Activated CD4-positive, CD25-positive, alpha-beta regulatory T cell treated with anti-CD3 and anti-CD28 coated beads, Interleukin-2, amount 50 U/mL, for 24 hours (primary cell): ENCODE measurements around the gene HMG20A.

Source experiments
- ATAC-seq, 2 donors: fragments of 150-1000 bp; cut with Tn5 transposase; one replicate each; pipeline ENCODE4 v1.10.0; 2021; ENCODE audit warnings: mild to moderate bottlenecking in 1 of 2, moderate library complexity in 1 of 2

HMG20A gene

DNA sequence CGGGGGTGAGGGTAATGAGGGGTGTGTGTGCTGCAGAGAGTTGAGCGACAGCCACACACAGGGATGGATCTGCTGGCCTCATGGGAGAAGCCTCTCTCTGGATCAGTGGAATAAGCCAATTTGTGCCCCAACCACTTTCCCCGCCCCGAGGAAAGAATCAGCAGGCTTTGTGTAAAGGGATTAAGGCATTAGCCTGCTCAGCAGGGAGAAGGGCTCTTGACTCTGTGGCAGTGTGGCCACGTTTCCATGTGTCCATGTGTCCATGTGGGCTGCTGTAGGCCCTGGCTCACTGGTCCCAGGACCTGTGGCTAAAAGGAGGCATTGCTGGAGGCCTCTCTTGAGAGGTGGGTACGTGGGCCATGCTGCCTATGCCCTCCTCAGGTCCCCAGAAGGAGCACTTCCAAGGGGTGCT is 104.7 kb downstream of the HMG20A start:
- ATAC-seq = no peak

DNA sequence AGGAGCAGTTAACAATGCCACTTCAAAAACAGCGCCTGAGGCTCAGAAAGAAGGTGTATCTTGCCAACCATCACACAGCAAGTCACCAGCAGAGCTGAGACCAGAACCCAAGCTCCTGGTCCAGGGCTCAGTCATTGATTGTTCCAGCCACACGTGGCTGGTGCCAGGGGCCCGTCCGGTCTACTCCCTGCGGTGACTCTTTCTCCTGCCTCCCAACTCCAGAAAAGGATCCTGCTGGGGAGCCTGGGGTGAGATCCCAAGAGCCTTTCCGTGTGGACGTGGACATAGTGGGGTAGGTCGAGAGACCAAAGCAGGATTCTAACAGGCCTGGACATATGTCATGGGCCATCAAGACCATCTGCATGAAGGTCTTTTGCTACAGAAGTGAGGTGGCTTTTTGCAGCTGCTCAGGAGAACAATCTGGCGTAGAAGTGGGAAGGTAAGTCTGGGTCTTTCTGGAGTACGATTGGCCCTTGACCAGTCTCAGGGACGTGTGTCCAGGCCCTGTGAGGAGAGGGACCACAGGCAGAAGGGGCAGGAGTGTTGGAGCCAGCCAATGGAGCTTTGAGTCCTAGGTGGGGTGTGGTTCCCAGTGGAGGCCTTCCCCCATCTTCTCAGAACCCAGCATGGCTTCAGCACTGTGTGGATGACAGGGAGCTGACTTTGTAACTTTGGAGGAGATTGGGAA is 105.4 kb downstream of the HMG20A start:
- no peak for ATAC-seq

DNA sequence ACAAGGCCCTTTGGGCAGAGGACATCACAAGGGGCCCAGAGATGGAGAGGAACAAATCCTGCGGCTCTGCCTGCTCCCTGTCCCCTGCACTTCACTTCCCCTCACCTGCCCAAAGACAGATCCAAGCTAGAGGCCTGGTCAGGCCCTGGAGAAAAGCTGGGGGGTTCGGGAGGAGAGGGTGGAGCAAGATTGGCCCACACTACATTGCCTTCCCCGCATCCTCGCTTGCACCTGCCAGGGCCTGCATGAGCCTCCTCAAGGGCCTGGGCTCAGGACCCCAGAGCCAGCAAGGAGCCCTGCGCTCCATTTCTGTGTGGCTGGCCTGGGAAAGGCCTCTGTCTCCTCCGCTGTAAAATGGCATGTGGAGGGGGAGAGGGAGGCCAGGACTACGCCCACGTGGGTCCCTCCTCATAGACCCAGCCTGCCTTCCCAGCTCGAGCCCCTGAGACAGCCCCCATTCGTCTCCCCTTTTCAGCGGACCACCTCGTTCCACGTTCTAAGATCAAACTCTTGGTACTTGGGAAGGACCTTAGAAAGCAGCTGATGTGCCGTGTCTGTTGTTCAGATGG is 106.0 kb downstream of the HMG20A start:
- no peak for ATAC-seq

DNA sequence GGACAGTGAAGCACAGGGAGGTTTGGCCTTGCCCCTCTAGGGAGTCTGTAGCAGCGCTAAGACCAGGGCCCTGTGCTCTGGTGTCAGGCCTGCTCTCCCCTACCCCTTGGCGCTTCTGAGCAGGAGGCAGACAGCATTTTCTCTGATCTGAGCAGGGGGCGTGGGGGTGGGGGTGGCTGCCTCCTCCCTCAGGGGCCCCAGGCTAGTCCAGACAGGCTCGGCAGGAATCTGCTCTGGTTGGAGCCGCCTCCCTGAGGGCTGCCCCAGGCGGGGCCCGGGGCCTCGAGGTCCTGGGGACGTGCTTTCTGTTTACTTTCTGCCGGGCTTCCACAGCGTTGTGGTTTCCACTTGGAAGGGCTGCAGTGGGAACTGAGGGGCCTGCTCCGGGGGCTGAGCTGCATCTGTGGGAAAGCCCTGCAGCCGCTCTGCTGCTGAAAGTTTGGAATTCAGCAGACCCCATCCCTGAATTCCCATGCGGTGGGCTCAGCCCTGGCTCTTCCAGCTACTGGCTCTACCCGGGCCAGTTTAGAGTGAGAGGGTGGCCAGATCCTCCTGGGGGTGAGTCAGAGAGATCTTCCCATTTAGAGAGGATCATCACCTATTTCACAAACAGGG is 106.6 kb downstream of the HMG20A start:
- ATAC-seq = no peak

DNA sequence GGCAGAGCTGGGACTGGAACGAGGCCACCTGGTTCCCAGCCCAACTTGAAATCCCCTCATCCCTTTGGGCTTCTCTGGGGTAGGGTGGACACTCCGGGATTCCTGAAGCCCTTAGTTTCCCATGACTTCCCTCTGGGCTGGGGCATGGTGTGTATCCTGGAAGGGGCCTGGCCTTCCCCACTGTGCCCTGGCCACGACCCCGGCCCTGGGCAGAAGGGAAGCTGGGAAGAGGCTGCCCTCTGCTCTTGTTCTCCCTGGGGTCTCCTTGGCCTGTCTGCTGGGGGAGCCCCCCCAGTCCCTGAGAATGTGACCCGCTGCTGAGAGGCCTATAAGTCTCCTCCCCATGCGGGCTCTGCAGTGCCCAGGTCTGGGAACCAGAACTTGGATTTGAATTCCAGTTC is 107.1 kb downstream of the HMG20A start:
- no peak for ATAC-seq

DNA sequence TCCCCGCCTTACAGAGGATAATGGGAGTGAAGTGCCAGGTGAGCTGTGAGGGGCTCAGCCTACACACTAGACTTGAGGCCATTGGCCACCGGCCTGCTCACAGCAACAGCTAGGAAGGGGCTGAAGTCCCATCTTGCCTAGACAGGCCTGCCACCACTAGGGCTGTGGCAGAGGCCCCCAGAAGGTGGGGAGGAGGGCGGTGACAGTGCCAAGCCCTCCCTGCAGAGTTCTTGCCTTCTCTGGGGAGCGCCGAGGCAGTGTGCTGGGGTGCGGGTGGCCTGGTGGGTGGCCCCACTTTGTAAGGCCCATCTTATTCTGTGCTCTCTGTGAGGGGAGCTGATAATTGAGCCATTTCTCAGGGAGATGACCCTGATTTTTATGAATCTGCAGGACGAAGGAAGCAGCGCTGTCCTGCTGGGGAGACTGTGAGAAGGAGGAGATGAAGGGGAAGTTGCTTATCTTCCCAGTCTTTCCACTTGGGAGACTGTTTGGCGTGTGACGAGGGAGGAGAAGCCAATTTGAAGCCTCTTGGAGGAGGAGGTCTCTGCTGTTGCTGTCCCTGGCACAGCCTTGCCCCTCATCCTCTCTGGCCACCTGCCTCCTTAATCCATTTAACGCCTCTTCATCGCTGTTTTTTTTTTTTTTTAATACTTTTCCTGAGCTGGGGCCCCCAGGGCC is 107.7 kb downstream of the HMG20A start:
- no peak for ATAC-seq

DNA sequence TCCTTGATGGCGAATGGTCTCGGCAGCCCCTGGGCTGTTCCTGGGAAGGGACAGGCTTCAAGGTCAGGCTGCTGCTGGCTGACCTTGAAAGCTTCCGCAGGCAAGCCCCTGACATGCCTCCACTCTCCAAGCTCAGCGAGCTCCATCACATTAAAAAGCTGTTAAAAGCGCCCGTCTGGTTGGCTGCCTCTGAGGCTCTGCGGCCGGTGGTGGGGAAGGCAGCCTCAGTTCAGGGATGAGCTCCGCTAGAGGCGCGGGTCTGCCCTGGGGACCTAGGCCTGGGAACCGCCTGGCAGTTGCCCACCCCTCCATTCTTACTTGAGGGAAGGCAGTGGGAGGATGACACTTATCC is 108.3 kb downstream of the HMG20A start:
- ATAC-seq = no peak

DNA sequence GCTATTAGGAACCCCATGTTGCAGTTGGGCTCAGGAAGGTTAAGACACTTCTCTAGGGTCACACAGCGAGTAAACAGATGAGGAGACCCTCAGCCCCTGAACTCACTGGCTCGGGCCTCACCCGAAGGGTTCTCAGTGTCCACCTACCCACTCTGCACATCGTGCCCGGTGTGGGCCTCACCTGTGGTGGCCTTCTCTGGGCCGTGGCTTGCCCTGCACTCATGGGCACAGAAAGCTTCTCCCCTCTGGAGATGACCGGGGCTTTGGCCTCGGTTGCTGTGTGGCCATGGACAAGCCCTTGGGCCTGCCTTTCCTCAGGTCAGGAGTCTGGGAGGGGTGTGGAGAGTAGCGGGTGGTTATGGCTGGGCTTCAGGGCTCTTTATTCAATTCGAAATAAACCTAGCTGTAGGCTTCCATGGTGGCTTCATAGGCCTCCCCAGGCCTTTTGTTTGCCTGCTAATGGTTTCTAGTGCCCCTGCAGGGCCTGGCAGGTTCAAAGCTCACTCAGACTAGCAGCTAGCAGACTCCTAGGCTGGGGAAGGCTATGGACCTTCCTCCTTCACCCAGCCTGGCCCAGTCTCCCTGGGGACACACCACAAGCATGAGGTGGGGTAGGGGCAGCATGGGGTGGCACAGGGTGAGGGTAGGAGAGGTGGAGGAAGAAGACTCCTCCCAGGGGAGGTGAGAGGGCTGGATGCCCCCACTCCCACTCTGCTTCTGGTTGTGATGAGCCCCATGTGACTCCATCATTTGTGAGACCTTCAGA is 108.9 kb downstream of the HMG20A start:
- no peak for ATAC-seq

DNA sequence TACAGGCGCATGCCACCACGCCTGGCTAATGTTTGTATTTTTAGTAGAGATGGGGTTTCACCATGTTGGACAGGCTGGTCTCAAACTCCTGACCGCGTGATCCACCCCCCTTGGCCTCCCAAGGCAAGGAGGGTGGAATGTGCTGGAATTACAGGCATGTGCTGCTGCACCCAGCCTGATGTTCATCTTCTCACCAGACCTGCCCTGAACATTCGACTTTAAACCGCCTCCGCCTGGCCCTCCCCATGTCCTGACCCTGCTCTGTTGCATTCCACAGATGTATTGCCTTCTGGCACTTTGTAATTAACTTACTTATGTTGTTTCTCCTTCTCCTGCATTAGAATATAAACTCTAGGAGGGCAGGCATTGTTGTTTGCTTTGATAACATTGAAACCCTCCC is 109.9 kb downstream of the HMG20A start:
- ATAC-seq = no peak

DNA sequence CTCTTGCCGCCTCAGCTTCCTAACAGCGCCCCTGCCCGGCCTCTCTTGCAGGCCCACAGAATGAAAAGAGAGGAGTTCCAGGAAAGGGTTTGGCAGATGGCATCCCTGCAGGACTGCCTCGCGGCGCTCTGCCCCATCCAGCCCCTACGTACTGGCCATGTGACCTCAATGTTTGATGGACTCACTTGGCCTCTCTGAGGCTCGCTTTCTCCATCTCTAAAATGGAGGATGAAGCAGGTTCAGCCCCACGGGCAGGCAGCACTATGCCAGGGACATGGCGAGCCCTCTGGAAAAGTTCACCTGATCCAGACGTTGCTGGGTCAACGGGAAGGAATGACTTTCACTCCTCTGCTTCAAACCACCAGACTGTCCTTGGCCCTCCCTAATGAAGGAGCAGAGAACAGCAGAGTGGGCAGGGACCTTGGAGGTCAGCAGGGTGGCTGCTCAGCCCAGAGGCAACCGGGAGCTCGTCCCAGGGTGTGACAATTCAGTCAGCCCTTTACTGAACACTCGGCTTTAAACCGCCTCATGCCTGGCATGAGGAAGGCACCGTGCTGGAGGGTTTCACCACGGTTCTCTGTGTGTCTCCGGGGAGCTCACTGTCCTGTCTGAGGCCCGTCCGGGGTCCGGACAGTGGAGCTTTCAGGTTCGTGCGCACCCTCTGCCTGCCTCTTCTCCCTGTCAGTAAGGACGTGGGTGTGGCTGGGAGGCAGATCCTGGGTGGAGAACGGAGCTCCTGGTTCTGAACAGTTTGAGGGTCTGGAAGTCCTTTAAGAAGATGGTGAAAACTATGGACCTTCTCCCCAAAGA is 110.7 kb downstream of the HMG20A start:
- no peak for ATAC-seq

DNA sequence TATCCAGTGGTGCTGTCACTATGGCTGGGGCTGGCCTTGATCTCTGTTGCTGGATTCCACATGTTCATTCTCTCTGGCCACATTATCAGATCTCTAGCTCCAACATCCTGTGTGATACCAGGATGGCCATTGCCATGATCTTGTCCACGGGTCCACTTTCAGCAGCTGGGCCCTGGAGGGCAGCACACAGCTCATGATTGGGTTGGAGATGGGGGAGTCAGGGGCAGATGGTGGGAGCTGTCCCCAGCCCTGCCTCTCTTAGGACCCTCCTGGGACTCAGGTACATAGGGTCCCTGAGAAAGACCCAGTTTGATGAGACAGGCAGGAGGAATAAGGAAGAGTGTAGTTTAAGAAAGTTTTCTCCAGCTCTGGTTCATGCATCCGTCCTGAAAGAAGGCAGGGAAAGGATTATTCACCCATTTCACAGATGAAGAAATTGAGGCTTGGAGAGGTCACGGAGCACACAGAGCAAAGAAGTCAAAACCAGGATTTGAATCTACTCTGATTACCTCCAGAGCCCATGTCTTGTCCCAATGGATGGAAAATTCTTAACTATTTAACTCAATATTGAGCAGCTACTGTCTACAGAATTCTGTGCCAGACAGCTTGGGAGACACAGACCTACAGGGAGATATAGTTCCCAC is 111.5 kb downstream of the HMG20A start:
- no peak for ATAC-seq

DNA sequence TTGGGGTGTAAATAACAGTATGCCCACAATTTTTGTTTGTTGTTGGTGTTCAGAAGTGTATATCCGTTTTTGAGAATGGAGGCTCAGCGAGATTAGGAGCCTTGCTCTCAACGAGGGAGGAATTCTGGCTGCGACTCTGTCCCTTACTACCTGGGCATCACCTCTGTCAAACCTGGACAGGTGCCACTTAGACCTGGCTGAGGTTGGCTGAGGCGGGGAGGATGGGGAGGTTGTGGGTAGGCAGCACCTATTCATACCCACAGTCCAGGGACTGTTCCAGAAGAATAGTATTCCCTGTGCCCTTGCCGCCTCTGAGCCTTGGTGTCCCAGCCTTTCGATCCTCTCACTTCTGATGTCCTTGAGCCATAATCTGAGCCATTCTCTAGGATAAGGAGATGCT is 112.2 kb downstream of the HMG20A start:
- no peak for ATAC-seq

DNA sequence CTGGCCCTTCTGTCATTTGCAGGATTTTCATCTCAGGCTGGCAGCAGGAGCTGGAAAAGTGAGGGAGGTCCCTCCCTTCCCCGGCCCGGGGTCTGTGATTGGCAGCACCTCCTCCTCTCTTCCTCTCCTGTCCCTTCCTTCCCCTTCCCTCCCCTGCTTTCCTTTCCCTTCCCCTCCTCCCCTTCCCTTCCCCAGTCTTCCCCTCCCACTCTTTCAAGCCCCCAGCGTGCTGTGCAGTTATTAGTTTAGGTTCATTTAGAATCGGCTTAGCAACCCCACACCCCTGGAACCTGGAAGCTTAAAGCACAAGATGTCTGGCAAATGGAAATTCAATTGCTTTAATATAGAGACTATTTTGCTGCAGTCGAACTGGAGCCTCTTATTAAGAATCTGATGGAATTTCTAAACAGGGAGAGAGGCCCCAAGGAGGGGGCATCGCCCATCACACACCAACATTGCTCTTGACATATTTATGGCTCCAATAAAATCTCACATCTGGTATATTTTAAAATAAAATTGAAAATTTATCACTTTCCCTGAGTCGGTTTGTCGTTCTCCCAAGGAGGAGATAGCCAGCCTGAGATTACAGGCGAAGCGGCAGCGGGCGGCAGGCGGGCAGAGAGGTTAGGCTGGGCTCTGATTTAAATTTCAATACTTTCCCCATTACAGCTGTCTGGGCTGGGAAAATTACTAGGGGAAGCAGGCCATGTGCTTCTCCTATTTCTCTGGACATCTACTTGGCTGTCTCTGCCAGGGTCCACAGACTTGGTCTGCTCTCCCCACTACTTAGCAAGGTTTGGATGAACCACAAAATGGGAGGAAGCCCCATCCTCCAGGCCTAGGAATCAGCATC is 113.1 kb downstream of the HMG20A start:
- no peak for ATAC-seq
